ENCODE measurements around the gene ZC3H12A.

GRCh38 chr1:37482796-37483744 is 8.7 kb downstream of the ZC3H12A start:
- TF ChIP-seq POLR2AphosphoS5 (IDR thresholded peaks at IDR 0.05; ENCODE audit: low read depth, low read length): no peak
- TF ChIP-seq CTCF (IDR thresholded peaks at IDR 0.05): no peak
- no peak for TF ChIP-seq SIN3A (IDR thresholded peaks at IDR 0.05; ENCODE audit: borderline replicate concordance, insufficient read depth, low read depth, low read length)
- TF ChIP-seq TCF7L2 (IDR thresholded peaks at IDR 0.05; ENCODE audit: low read depth, low read length): no peak
- TF ChIP-seq, protein P1, sequence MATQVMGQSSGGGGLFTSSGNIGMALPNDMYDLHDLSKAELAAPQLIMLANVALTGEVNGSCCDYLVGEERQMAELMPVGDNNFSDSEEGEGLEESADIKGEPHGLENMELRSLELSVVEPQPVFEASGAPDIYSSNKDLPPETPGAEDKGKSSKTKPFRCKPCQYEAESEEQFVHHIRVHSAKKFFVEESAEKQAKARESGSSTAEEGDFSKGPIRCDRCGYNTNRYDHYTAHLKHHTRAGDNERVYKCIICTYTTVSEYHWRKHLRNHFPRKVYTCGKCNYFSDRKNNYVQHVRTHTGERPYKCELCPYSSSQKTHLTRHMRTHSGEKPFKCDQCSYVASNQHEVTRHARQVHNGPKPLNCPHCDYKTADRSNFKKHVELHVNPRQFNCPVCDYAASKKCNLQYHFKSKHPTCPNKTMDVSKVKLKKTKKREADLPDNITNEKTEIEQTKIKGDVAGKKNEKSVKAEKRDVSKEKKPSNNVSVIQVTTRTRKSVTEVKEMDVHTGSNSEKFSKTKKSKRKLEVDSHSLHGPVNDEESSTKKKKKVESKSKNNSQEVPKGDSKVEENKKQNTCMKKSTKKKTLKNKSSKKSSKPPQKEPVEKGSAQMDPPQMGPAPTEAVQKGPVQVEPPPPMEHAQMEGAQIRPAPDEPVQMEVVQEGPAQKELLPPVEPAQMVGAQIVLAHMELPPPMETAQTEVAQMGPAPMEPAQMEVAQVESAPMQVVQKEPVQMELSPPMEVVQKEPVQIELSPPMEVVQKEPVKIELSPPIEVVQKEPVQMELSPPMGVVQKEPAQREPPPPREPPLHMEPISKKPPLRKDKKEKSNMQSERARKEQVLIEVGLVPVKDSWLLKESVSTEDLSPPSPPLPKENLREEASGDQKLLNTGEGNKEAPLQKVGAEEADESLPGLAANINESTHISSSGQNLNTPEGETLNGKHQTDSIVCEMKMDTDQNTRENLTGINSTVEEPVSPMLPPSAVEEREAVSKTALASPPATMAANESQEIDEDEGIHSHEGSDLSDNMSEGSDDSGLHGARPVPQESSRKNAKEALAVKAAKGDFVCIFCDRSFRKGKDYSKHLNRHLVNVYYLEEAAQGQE (IDR thresholded peaks at IDR 0.05; ENCODE audit: insufficient read depth in 1 of 2, low read depth in 2 of 2, low read length in 1 of 2): no peak

All from Panc1 (cell line).